Stimulated activated naive CD4-positive, alpha-beta T cell (primary cell): Measurements from ENCODE around the gene KRTAP19-5.
"Not testable (repeated sequence)": the region's sequence is repeated elsewhere in the genome, so short reads cannot be mapped to it uniquely, and the experiment has no call there.

Source experiments
- DNase-seq, 6 experiments: peaks; one replicate each; lab custom pipeline; 2025; lab: John Stamatoyannopoulos, UW

The KRTAP19-5 gene

DNA sequence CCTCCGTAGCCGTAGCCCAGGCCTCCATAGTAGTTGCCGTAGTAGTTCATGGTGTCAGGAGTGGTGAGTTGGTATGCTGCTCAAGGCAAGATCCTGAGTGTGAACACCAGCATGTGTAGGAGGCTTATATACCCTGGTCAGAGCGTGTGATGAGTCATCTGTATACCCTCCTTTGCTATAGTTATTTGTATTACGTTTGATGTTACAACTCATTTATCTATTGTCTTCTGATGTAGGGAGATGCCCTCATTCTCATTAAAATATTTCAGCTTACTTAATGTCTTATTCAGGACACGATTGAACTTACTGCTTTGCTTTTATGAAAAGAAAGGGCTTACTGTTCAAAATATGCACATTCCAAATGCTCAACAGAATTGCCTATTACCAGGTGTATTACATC, at the start of gene KRTAP19-5:
Gene KRTAP19-5 (minus strand): TSS at position 101 of the 400 bp plus-strand sequence. CDS start 51 bp downstream, at position 50.
- DNase-seq, result no peak

DNA sequence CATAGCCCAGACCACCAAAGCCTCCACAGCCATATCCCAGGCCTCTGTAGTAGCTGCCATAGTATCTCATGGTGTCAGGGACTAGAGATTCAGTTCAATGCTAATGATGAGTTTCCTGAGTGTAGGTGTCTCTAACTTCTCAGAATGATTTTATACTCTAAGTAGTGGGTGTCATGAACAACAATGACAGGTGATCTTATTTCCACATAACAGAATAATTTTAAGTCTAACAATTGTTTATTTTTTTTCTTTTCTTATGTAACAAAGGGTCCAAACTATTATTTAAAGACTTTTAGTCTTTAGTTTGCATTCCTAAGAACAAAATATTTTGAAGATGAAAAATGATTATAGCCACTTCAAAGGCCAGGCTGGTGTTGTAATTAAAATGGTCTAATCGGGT, 39.8 kb upstream of the KRTAP19-5 start, which contains the start of gene KRTAP19-6:
Gene KRTAP19-6 (minus strand): TSS at position 101 of the 400 bp plus-strand sequence. CDS start 31 bp downstream, at position 70.
- DNase-seq, result no peak

DNA sequence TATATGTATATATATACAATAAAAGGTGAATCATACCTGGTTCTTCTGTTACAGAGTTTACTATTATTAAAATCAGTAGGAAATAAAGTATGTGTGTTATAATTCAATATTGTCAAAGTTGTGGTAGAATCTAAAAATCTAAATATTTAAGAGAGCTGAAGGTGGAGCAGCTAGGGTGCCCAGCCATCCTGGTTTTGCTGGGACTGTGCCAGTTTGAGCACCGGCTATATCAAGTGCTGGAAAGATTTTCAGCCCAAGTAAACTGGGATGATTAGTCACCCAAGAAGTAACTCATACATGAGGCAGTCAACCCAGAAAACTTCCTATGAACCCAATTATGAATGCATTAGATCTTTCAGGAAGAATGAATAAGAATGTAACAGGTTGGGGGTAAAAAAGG, 16.9 kb upstream of the KRTAP19-5 start:
- no peak for DNase-seq

DNA sequence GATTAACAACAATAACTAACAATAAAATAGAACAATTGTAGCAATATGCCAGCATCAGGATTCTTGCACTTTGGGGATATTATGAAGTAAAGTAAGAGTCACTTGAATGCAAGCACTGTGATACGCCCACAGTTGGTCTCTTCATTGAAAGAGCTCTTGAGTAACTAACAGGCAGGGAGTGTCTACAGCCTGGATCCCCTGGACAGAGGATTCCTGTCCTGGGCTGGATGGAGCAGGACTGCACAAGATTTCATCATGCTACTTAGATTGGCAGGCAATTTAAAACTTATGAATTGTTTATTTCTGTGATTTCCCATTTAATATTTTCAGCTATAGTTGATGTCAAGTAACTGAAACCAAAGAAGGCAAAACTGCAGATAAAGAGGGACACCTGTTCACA, 13.7 kb upstream of the KRTAP19-5 start:
- no peak for DNase-seq

DNA sequence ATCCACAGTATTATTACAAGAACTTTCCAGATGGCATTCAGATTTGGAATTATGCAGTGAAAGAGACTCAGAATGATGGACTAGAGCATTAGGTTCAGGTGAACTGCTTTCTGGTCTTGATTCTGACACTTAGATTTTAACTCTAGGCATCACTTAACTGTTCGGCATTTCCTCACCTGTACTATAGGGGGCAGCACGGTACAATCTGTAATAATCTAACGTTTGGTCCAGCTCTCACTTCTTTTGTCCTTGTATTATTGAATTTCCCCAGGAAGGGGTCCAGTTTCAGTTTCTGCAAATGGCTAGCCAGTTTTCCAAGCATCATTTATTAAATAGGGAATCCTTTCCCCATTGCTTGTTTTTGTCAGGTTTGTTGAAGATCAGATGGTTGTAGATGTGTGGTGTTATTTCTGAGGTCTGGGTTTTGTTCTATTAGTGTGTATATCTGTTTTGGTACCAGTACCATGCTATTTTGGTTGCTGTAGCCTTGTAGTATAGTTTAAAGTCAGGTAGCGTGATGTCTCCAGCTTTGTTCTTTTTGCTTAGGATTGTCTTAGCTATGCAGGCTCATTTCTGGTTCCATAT, 3.8 kb upstream of the KRTAP19-5 start:
- not testable (repeated sequence) for DNase-seq

DNA sequence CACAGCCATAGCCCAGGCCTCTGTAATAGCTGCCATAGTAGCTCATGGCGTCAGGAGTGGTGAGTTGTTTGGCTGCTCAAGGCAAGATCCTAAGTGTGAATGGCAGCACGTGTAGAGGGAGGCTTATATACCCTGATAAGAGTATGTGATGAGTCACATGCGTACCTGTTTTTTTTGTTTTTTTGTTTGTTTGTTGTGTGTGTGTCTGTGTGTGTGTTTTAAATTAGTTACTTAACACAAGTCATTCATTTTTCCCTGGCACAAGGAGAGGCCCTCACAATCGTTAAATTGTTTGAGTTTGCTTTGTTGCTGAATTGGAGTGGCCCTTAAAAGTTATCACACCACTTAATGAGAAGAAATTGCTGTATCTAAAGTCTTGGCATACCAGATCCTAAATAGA, 4.9 kb downstream of the KRTAP19-5 start, which contains the start of gene KRTAP19-4:
Gene KRTAP19-4 (minus strand): TSS at position 101 of the 400 bp plus-strand sequence. CDS start 55 bp downstream, at position 46.
- no peak for DNase-seq

DNA sequence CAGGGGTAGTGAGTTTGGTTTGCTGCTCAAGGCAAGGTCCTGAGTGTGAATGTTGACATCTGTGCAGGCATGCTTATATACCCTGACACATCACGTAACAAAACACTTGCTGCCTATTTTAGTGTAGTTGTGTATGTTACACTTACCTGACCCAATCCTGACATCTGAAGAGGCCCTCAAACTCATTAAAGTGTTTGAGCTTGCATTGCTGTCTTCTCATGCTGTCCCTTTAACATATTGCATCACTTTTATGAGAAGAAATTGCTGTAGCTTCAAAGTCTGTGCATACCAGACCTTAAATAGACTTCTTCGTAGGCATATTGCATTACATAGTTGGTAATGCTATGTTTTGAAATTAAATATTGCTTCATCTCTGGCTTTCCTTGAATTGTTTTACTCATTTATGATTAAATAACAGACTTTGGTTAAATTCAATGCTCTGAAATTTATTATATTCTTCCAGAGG, 9.9 kb downstream of the KRTAP19-5 start, which contains the start of gene KRTAP19-3:
Gene KRTAP19-3 (minus strand): TSS at position 51 of the 466 bp plus-strand sequence. CDS start 56 bp downstream, outside the sequence.
- no peak for DNase-seq

DNA sequence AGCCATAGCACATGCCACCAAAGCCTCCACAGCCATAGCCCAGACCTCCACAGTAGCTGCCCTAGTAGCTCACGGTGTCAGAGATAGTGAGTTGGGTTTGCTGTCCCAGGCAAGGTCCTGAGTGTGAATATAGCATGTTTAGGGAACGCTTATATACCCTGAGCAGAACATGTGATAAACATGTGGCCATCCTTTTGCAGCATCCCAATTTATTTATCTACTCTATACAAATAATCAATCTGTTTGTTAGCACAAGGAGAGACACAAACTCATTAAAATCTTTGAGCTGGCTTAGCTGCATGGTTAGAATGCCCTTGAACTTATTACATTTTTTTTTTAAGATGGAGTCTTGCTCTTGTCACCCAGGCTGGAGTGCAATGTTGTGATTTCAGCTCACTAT, 14.6 kb downstream of the KRTAP19-5 start, which contains the start of gene KRTAP19-2:
Gene KRTAP19-2 (minus strand): TSS at position 101 of the 400 bp plus-strand sequence. CDS start 88 bp downstream, at position 13.
- DNase-seq, result no peak

DNA sequence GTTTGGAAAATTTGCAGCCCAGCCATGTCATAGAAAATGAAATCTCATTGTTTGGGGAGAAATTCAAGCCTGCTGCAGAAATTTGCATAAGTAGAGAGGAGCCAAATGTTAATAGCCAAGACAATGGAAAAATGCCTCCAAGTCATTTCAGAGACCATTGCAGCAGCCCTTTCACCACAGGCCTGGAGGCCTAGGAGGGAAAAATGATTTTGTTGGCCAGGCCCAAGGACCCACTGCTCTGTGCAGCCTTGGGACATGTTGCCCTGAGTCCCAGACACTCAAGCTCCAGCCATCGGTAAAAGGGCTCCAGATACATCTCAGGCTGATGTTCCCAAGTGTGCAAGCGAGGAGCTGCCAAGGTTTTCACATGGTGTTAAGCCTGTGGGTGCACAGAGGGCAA, 15.8 kb downstream of the KRTAP19-5 start:
- no peak for DNase-seq

DNA sequence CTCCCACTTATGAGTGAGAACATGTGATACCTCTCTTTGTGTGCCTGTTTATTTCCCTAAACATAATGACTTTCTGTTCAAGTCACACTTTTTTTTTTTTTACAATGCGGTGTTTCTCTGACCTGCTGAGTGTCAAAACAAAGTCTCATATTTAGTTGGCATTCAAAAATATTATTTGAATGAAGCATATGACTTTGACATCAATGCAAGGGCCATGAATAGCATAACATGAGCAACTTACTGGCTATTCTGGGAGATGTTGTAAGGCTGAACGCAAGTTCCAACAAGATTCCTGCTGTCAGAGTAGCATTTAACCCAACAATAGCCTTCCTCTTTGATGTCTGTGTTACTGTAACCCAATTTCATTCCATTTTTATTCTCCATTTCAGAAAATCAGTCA, 19.8 kb downstream of the KRTAP19-5 start:
- no peak for DNase-seq

DNA sequence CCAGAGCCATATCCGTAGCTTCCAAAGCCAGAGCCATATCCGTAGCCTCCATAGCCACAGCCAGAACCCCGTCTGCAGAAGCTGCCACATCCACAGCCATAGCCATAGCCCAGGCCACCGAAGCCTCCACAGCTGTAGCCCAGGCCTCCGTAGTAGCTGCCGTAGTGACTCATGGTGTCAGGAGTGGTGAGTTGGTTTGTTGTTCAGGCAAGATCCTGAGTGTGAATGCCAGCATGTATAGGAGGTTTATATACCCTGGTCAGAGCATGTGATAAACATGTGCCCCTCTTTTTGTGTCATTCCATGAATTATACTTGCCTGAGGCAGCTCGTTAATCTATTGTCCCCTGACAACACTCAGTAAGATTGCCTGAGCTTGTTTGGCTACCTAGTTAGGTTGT, 21.8 kb downstream of the KRTAP19-5 start, which contains the start of gene KRTAP19-1:
Gene KRTAP19-1 (minus strand): TSS at position 223 of the 400 bp plus-strand sequence. CDS start 50 bp downstream, at position 173.
- DNase-seq, result no peak

DNA sequence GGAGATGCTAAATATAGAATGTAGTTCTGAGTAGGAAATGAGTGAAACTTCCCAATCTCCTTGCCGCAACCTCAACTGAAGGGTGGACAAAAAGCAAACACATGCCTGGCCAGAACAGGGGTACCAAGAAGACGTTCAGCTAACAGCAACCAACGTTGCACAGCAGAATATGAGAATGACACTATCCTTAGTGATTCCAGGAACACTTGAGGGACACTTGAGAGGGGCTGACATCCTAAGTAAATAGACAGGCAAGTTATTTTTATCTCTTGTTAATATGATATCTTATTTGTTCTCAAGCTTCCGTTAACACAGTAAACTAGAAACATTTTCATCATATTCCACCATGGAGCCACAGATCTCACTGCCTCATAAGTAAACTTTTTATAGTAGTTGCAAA, 22.7 kb downstream of the KRTAP19-5 start:
- DNase-seq, result no peak

DNA sequence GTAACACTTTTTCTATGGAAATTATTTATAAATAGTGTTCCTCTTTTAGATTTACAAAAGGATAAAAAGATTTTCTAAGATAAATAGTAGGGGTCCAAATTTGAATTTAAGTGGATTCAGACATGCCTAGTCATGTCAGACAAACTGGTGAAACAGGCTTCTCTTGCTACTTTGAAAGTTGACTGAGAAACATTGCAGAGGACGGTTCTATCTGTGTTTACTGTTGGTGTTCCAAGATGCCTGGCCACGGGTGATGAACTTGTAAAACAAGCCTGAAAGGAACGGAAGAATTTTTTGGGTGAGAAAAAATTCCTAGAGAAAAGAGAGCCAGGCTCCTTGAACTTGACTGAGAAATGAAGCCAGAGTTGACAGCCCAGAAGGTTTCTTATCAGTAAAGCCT, 23.9 kb downstream of the KRTAP19-5 start:
- no peak for DNase-seq

DNA sequence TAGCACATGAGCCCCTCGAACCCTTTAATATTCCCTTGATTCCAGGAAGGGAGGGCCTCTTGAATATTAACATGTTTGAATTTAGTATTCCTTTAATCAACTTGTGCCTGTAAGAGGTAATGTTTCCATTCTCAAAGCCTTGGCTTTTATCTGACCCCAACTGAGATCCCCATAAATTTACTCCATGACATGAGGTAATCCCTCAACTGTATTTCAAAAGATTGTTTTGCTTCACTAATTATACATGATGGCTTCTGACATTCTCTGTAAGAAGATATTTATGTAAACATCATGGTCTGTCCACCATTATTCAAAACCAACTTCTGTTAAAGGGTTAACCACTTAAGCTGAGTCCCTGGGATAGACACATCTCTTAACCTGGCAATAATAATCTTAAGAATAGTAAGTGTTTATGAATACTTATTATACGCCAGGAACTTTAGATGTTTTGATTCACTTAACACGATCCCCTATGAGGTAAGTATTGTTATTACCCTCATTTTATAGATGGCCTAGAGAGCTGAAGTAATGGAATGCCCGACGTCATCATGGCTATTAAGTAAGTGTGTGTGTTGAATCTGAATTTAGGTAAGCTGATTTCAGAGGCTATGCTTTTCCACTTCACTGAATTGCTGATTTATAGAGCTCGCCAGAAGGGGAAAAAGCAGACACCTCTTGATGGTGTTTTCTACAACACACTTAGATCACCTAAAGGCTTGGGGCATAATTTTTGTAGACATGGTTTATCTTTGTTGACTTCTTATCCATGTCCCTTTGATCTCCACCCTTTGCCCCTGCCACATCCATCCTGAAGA, 32.8 kb downstream of the KRTAP19-5 start:
- DNase-seq, result no peak

DNA sequence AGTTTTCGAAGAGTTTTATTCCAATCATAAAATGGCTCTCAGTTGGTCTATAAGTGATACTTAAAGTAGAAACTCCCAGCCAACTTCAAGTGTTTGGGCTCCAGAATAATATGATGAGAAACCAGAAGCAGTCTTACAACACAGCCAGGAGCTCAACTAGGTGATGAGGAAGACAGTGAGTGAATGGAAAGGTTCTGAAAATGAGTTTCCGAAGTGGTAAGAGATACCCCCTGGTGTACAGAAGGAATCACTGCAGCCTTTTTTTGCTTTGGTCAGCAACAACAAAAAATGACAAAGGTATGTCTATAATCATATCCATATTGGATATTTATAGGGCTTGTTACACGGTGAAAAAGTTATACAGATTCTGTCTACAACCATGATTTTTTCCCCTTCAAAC, 38.2 kb downstream of the KRTAP19-5 start:
- DNase-seq, result no peak
